Breast epithelium (tissue), 3 donors: ENCODE results near the gene ARF3.

ENCODE experiments used
- CTCF ChIP-seq, 3 donors: fragments of 450-650 bp; IDR thresholded peaks; one replicate each; pipeline ENCODE4 v1.5.1; 2016 to 2017; ENCODE audit warnings: antibody characterized with exemption in 3 of 3, mild to moderate bottlenecking in 3 of 3, moderate library complexity in 3 of 3
- POLR2A ChIP-seq: fragments of 450-650 bp; IDR thresholded peaks from one replicate; pipeline ENCODE4 v1.6.1; 2016; ENCODE audit warnings: antibody characterized with exemption, mild to moderate bottlenecking, moderate library complexity
- POLR2AphosphoS5 ChIP-seq, 3 donors: sonication (generic); formaldehyde crosslinking; IDR thresholded peaks; one replicate each; pipeline ENCODE4 v1.6.1; 2017; ENCODE audit warnings: antibody characterized with exemption in 3 of 3

GRCh38 chr12:48998497-48999353, 41.4 kb upstream of the ARF3 start:
- TF ChIP-seq POLR2A, result no peak
- TF ChIP-seq CTCF (IDR thresholded peaks at IDR 0.05), result no peak
- no peak for TF ChIP-seq POLR2AphosphoS5 (IDR thresholded peaks at IDR 0.05)
